Bronchial epithelial cell (primary cell): ENCODE results near the gene PICALM. TPM values are rescaled to one million over a fixed set of nuclear protein-coding genes. Genes with fewer than 3 reads are reported as not detected.

Experiments
- DNase-seq: peaks from one replicate; pipeline ENCODE4 v3.0.0-alpha.2; 2010; ENCODE audit warnings: low read depth
- FAIRE-seq: peaks from 2 replicates; lab custom pipeline; 2011; peaks lifted over from hg19 to GRCh38; lab: Jason Lieb, UNC
- H3K27me3 ChIP-seq: 2 replicates; pipeline ENCODE4 v1.5.1; 2011; ENCODE audit warnings: low read length; ENCODE audit not compliant: control insufficient read depth, insufficient read depth
- H3K36me3 ChIP-seq: 2 replicates; pipeline ENCODE4 v1.5.1; 2011; ENCODE audit warnings: low read length; ENCODE audit not compliant: control insufficient read depth, insufficient read depth
- H3K4me3 ChIP-seq: 2 replicates; pipeline ENCODE4 v1.5.1; 2011; ENCODE audit warnings: mild to moderate bottlenecking, low read depth, low read length, control low read depth
- CTCF ChIP-seq: IDR thresholded peaks from 2 replicates; pipeline ENCODE4 v1.5.1; 2011; ENCODE audit warnings: mild to moderate bottlenecking, moderate library complexity, low read length, control low read depth, inconsistent platforms; ENCODE audit not compliant: insufficient read depth, severe bottlenecking
- total RNA-seq: library from RNA; depleted of rRNA; stranded (reverse); fragments of >200 nt; gene quantifications from 2 replicates; pipeline ENCODE4 v1.2.1, GENCODE V29; 2014

The PICALM gene
- total RNA-seq, 1 donor from 2014 or later: 203 TPM

DNA sequence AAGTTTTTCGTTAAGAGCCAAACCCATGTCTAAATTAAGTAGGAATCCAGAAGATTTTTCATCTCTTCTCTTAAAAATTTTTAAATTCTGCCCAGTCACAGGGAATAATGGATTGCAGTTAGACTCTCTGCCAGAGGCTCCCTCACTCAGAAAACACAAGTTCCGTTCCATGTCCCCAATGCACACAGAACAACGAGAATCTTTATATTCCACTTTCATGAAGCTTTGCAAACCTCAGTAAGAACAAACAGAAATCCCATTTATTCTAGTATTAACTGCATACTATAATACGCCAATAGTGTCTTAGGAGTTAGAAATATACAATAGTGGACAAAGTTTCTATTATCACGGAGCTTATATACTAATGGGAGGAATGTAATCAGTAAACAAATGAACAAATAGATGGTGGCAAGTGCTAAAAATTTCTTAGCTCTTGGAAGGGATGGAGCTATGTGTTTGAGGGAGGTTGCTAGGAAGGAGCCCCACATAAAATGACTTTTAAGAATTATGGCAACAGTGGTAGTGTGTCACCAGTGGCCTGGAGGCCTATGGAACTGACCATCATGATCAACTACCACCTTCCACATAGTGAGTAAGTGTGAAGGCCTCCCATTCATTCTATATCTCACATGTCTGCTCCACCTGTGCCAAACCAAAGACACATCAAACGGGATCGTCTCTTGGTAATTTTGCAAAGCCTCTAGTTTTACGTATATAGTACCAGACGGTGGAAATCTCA is 24.9 kb downstream of the PICALM start:
- Histone ChIP-seq H3K36me3 (no peaks in the 10 kb centered on the region), H3K4me3 (no peak overlapping the region), H3K27me3 (no peaks in the 10 kb centered on the region)
- DNase-seq: no peak
- no peak for TF ChIP-seq CTCF
- no peak for FAIRE-seq

DNA sequence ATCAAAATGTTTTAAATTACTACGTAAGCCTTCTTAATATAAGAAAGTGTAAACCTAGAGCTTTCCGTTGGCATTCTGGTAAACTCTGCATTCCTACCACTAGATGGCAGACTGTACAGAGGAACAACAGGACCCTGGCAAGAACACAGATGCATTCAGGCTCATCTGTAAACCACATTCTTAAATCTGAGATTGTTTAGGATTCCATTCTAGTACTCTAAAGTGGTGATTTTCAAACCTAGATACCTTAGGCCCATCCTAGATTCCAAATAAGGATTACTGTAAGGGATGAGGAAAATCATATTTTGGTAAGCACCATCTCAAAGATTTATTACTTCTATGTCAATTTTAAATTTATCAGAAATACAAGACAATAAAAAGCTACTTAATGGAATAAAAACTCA is 26.9 kb downstream of the PICALM start:
- Histone ChIP-seq H3K4me3 (no peak overlapping the region), H3K27me3 (no peaks in the 10 kb centered on the region), H3K36me3 (no peaks in the 10 kb centered on the region)
- peak; percentile 69 for TF ChIP-seq CTCF
- no peak for FAIRE-seq
- peak; percentile 88 for DNase-seq

DNA sequence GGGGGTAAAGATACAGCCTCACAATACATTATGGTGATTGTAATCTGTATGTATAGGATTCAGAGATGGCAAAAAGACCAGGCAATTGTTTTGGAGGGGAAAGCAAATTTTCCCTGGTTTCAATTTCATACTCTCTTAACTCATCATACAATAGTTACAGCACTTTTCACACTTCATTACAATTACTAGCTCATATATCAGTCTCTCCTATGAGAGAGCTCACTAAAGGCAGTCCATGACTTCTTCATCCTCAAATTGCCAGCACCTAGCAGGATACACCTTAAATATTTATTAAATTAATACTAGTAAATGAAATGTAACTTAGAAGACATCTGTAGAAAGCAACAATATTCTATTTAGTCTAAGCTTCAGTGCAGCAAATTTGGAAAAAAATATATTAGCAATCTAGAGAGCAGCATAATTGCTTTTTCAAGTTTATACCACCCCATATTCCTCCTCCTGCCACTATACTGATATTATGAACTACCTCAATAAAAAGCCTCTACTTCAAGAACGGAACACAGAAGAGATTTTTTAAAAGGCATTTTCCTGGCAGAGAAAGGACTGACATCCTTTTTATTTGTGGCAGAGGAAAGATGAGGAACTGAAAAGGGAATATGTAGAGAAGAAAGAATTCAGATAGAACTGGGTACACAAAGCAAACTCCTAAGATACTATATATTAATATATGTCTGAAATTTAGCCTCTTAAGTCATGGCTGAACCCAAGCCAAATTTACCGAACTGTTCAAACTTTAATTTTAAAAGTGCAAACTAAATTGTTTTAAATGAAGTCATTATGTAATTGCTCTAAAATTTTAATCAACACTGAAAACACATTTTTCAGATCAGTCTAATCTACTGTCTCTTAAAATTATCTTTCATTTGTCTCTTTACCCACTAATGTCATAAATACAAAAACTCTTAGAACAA is 27.7 kb downstream of the PICALM start:
- Histone ChIP-seq H3K4me3 (no peak overlapping the region), H3K36me3 (no peaks in the 10 kb centered on the region), H3K27me3 (no peaks in the 10 kb centered on the region)
- FAIRE-seq (no peak), DNase-seq (no peak)
- no peak for TF ChIP-seq CTCF

DNA sequence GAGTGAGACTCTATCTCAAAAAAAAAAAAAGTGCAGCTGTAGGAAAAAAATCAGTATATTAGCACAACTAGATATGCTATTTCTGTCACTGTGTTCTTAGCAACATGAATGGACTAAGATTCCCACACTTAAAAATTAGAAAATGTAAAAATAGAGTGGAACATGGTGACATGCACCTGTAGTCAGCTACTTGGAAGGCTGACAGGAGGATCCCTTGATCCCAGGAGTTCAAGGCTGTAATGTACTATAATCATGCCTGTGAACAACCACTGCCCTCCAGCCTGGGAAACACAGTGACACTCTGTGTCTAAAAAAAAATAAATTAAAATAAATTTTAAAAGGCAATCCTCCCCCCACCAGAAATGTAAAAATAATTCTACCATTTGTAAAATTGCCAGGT is 29.8 kb downstream of the PICALM start:
- FAIRE-seq: no peak
- Histone ChIP-seq H3K4me3 (no peak overlapping the region), H3K36me3 (no peaks in the 10 kb centered on the region), H3K27me3 (no peaks in the 10 kb centered on the region)
- no peak for DNase-seq
- no peak for TF ChIP-seq CTCF

GRCh38 chr11:86037743-86038142 is 31.1 kb downstream of the PICALM start:
- no peaks in the 10 kb centered on the region for H3K36me3 ChIP-seq
- no peak for TF ChIP-seq CTCF
- H3K4me3 ChIP-seq: no peak overlapping the region
- no peaks in the 10 kb centered on the region for H3K27me3 ChIP-seq
- DNase-seq (no peak), FAIRE-seq (no peak)
